NCI-H187 treated with DMSO at 0.1 percent for 48 hours (cell line): ENCODE measurements around the gene HOXB3.

Source experiments
- DNase-seq: peaks from one replicate; lab custom pipeline; 2025; lab: John Stamatoyannopoulos, UW

The HOXB3 gene

DNA sequence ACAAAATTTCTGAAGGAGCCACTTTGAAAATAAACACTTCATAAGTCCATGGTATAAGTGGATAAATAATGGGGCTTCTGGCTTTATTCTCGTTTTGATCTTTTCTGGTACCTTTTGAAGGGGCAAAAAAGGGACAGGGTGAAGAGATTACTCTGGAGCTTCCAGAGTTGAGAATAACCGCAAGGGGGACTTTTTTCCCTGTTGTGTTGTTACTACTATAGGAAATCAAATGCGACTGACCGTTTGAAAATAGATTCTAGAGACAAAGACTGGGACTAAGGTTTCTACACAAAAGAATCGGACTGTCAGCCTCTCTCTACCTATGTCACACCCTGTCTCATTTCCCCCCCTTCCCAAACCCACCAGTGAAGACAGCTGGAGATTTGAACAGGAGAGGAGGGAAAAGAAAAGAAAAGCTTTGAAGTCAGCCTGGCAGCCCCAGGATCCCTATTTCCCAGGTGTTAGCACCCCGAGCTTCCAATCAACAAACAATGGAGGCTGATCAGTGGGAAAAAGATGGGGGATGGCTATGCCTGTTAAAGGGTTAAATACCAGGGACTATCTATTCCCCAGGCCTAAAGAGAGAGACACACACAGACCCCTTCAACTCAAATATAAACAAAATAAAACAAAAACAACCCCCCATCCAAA, 20.2 kb downstream of the HOXB3 start:
- no peak for DNase-seq

DNA sequence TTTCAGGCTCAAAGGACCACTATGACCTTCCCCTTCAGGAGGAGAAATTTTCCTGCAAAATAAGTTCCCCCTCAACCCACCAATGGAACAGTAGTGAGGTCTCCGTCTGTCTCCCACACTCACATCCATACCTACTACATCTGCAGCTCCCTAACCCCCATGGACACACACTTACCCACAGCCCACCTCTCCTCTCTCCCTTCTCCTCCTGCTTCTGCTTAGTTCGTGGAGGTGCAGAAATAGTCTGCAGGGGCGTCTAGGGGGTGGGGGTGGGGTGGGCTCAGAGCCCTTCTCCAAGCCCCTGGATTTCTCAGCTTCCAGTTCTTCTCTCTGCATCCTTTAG, 20.8 kb downstream of the HOXB3 start:
- no peak for DNase-seq

DNA sequence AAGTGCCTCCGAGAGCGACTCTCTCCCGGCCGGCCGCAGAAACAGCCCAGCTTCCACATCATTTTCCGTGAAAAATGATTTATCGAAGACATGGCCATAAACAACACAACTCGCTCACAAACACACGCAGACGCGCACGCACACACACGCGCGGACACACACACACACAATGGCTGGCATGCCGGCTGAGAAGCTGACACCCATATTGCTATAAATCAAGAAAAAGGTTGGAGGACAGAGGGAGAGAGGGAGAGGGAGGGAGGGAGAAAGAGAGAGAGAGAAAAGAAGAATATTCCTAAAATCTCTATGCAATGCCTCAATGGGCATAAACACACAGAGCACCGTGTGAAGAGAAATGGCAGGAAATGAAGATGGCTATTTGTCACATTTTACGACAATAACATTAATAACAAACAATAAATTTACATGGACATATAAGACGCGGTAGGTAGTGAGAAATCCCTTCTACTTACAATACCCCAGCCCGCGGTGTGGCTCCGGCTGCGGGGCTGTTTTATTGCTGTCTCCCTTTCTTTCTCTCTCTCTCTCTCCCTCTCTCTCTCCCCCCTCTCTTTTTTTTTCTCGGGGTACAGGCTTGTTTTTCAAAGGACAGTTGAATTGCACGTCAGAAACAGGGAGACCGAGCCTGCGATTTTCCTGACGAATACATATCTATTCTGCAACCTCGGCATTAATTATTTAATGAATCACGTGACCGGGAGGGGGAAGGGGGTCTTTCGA, 21.4 kb downstream of the HOXB3 start:
- no peak for DNase-seq

DNA sequence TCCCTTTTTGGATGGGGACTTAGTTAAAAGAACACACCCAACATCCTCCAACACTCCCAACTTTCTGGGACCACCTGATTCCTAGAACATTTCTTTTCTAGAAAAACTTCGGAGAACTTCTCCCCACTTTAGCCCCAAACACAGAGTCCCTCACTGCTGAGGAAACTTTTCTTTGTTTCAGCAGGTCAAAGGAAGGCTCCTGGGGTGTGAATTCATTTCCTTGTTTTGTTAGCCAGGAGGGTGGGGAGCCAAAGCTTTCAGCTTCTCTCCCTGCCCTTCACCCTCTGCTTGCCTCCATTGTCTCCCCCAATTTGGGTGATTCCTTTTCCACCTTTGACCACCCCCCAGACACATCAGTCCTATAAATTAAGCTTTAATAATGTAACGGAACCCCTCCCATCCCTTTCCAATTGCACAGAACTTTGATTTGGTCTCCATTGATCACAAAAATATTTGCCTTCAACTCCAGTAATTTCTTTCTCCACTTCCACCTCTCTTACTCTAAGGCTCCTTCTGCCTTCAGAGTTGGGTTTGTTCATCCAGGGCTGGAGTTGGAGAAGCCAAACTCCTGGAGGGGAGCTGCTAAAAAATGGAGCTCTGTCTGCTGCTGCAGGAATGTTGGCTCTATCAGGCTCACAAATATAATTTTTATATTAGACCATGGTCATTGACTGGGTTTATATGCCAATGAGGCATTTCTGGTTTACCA, 22.2 kb downstream of the HOXB3 start:
- no peak for DNase-seq

DNA sequence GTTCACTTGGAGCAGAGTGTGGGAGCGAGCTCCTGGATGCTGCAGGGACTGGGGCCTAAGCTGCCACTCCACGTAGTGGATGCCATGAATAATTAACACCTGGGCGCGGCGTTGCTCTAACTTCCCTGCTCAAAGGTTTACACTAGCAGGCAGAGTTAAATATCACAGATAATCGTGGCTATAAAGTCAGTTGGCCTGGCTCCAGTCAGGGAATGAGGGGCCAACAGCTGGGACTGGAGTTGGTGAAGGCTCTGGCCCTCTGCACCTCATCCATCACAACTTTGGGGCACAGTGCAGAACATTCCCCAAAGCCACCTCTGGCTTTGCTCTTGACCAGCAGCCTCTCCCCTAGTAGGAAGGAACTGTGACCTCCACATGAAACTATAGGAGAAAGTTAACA, 22.8 kb downstream of the HOXB3 start:
- DNase-seq = no peak

DNA sequence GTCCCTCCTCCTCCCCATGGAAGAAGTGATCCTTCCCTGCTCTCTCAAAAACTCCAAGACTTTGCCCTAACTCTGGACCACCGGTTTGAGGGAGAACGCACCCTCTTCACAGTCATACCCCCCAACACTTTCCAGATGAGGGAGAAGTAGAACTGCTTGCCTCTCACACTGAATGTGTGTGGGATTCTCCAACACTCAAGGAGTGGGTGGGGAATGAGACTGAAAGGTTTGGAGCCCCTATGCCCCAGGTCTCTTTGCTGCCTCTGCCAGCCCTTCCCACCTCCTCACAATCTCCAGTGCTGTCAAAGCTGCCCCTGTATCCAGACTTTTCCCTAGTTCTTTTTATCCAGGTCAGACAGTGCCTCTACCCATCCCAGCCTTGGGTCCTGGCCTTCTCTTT, 23.3 kb downstream of the HOXB3 start:
- DNase-seq = no peak

DNA sequence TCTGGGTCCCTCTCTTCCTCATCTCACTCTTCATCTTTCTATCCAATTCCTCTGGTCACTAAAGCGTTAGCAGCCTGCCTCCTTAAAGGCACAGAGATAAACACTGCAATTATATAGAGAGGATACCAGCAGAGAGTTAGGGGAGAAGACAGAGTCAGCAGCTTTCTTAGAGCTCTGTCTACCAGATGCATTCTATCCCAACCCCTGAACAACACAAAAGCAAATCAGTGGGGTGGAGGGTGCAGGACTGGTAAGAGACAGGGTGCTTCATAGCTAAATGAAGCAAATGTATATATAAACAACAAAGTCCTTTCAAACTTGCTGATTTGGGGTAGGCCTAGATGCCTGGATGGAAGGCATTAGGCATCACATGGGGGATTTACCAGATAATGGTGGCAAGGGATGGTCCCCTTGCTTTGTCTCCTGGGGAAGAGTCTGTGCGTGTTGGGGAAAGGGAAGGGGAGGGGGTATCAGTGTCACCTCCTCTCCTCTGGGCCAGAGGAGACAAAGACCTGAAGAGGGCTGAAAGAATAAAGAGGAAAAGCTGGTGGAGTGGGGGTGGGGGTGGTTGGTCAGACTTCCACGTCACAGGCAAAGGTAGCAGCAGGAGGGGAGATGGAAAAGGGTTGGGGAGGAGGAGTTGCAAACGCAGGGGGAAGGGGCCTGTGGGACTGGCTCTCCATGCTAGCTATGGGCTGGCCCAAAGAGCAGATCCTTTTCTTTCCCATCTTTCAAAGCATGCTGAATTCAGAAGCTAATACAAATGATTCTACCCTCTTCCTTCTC, 23.9 kb downstream of the HOXB3 start:
- DNase-seq = no peak

DNA sequence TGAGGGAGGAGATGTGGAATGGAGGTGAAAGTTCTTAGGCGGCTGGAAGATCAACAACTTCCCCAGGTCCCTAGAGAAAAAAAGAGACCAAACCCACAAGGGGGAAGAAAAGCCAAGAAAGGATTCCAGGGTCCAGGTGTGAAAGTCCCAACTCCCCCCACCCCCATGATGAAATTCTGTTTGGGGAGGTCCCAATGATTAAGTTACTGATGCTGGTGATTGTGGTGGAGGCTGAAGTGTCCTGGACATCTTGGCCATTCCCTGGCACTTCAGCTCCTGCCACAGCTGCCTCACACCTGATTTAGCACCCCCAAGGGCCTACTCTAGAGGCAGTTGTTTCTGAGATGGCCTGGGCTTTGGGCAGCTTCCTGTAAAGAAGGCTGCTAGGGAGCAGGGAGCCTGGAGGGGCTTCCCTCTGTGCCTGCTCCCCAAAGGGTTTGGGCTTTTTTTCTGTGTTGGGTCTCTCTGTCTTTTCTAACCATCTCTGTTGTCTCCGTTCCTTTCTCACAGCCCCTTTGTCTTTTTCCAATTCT, 25.0 kb downstream of the HOXB3 start:
- no peak for DNase-seq

DNA sequence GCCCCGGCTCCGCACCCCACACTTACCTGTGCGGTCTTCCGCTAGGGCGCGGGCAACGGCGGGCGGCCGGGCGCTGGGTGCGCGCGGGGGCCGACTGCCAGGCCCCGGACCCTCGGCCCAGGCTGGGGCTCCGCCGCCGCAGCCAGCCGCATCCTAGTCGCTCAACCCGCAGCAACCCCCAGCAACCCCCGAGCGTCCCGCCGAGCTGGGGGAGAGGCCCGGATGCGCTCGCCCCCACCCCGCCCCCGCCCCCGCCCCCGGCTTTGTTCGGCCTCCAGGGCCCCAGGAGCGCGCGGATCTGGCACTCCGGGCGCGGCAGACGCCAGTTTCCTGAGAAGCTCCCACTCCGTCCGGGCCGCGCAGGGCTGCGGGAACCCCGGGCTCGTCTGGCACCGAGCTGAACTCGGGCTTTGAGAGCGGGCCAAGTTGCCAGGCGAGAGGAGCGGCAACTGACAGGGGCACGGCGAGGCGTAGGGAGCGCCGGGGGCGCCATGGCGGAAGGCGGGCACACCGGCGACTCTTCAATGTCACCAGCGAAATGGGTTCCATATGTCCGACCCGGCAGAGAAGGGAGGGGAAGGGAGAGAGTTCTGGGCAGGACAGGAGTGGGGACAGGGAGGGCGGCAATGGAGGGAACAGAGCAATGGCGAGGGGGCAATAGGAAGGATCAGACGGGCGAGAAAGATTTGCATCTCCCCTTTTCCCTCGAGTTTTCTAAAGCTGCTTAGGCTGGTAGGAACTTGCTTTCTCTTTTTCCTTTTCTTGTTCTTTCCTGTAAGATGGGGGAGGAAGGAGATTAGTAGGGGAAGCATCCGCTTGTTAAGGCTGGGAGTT, 25.6 kb downstream of the HOXB3 start:
- DNase-seq = no peak

DNA sequence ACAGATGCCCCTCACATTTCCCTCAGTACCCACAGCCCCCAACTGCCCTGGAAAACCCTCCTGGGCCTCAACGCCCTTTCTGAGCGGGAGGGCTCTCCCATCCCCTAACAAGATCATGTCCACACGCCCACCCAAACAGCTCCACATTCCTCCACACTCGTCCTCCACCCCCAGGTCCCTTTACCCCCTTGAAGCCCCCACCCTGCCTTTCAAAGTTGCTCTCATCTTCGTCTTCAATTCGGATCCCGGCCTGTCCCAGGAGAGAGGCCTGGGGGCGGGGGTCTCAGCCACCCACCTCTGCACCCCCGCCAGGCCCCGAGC, 26.2 kb downstream of the HOXB3 start:
- DNase-seq = no peak

DNA sequence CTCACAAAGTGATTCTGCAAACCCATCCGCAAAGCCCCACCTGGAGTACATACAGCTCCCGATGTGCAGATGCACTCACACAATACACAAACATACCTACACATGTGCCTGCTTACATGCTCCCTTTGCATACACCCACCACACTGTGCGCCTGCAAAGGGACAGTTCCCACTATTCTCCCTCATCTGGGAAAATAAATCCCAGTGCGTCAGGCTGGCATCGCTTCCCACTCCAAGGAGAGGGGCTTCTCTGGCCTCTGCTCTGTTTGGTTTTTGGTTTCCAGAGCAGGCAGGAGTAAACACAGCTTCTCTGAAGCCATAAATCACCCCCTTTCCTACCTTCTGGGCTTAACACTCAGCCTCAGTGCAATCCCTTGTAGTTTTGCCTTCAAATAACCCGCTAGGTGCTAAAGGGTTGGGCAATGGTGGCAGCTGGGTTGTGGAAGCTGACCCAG, 26.6 kb downstream of the HOXB3 start:
- no peak for DNase-seq

DNA sequence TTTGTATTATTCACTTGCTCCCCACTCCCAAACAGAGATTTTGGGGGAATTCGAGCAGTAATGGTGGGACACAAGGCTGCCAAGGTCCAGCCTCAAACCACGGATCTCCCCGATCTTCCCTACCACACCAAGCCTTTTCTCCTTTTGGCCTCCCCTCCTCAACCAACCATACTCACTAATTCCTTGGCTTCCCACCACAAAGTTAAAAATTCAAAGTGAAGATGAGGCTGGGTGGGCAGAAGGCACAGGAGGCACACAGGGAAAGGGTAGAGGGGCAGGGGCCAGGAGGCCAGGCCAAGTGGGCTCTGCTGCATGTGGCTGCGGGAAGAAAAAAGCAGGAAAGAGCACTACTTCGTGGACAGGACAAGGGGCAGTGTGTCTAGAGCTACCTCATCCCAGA, 27.1 kb downstream of the HOXB3 start:
- DNase-seq = no peak

DNA sequence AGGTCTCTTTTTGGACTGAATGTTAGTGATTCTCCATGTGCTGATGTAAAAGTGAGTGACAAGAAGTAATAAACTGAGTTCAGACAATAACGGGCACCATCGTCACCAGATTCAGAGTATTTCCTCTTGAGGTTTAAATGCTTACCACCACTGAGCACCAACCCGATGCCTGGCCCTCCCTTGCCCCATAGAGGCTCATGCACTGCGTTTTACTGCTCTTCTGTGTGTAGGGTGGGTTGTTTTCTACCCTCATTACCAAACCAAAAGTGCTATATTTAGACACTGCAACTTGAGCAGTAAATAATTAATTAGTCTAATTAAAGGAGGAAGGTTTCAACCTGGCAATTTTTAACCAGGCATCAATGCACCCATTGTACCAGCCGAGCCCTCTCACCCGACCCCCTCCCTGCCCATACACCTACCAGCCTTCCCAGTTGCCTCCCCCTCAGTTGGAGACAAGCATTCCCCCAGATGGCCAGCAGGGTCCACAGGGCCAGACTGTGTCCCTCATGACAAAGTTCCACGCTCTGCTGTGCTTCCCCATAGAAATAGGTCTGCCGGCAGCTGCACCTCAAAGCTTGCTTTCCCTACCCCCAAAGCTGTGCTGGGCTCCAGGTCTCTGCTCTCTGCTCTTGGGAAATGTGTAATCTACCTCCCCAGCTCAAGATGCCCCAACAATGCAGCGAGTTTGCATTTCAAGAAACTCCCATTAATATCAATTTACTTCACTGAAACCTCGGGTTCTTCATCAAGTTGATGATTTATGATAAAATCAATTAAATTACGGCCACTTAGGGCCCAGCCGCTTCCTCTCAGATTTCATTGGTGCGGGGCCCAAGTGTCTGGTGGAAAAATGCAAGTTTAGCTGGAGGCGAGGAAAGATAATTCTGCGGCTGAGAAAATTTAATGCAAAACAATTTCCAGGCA, 27.9 kb downstream of the HOXB3 start:
- no peak for DNase-seq

DNA sequence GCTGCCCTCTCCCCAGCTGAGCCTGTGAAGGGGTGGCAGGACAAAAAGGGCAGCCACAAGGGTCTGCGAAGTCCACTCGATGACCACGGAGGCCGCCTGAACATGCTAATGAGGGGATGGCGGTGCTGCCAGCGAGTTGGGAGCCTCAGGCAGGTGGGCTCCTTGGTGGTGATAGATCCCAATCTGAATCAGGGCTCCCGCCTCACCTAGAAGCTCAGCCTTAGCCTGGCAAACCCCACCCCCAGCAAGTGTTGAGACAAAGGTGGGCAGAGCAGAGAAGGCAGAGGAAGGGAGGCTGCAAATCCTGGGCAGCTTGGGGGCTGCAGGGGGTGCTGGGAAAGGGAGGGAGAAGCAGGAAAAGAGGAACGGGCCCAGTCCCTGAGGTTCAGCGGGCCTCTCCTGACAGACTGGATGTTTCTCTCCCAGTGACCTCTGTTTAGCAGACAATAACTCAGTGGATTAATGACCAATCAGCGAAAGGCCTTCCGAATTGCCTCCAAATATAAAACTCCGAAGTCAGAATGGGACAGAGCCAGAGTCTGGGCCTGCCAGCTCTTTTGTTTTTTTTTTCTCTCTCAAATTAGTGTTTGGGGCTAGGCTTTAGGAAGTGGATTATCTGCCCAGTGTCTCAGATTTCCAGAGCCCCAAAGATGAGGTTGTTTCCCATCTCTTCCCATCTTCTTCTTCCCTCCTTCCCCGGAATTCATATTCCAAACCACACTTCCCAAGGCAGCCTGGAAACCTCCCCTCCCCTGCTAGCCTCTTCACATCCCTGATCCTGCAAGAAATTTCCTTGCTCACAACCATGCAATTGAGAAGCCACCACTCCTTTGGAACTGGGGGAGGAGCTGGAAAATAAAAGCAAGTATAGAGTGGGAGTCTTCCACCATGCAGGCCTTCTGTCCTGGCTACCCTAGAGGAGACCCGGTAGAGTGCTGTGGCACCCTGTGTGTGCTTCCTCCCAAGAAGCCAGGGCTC, 29.9 kb downstream of the HOXB3 start:
- no peak for DNase-seq

DNA sequence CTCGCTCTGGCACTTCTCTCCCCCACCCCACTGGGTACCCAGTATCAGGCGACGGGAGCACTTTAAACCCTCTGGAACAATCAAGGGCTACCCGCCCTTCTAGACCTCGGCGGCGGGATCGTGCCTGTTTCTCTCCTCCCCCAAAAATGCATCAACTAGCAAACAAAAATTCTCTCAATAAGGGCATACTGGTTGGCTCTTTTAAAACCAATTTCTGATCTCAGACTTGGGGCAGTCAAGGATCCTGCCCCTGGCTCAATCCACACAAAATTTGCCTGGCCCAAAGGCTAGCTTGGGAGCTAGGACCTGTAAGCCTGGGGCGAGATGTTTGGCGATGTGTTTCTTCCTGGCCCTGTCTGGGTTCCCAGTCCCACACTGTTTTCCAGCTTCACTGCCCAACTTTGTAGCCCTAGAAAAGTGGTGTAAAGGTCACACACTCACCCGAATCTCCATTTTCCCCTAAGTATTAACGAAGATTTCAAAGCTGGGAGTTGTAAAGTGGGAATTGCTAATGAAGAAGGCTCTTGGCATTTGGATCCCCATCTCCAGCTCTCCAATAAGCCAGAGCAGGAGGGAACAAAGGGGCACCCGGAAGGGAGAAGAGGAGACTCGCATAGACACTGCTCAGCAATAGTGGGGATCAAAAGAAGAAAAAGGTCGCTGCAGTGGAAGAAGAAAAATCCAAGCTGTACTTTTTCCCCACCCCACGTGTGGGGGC, 30.8 kb downstream of the HOXB3 start:
- no peak for DNase-seq

DNA sequence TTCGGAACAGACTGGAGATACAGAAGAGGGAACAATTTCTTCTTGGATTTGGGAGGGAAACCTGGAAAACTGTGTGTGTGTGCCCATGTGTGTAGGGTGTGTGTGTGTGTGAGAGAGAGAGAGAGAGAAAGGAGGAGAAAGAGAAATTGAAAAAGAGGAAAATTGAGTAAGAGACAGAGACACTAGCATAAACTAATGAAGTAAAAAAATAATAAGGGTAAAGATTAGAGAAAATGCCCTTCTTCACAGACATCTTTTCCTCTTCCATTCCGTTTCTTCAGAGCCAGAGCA, 31.3 kb downstream of the HOXB3 start:
- no peak for DNase-seq

DNA sequence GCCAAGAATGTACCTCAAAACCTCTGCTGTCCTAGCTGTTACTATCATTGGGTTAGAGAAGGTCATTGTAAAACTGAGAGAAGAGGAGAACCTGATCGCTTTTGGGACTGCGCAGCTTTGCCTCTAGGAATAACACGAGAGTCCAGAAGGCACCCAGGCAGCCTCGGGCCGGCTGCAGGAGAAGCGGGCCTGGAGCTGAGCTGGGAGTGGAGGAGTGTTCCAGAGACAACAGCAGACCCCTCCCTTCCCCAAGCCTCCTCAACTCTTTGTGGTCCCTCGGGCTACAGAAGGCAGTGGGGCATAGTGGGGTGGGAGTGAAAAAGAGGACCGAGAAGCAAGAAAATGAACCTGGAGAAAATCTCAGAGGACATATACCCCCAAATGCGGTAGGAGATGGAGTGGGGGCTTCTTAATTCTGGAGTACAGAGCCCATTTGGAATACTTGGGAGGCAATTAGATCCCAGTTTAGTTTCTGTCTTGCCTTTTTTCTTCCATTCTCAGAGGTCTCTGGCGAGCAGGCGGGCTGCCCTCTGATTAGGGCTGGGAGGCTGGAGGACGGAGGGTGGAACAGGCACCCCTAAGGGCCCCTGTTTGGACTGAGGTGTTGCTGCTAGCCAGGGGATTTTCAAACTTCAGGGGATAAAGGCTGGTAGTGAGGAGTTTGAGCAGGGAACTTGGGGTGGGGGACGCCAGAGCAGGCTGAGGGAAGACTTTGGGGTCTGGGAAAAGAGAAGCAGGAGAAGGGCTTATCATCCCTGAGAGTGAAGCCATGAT, 31.8 kb downstream of the HOXB3 start:
- no peak for DNase-seq
